ENCODE results near the gene PPARD.
"Not testable (repeated sequence)": the region's sequence is repeated elsewhere in the genome, so short reads cannot be mapped to it uniquely, and the experiment has no call there.

Gene PPARD

GRCh38 chr6:35304299-35304698 lies 38.1 kb upstream of the PPARD start:
- 86% methylated on average over 1 of the region's 1 CpG for WGBS
- no peak overlapping the region for H2BK5ac ChIP-seq (ENCODE audit: low read depth, low read length, poor library complexity, severe bottlenecking)
- no peak overlapping the region for H3K9ac ChIP-seq (ENCODE audit: low read length)
- no peak overlapping the region for H3K14ac ChIP-seq (ENCODE audit: low read length in 2 of 2)
- no peak overlapping the region for H3K4me3 ChIP-seq (ENCODE audit: insufficient read depth in 1 of 2, low read depth in 1 of 2, low read length in 2 of 2)
- no peak overlapping the region for H2AFZ ChIP-seq (ENCODE audit: low read depth, low read length)
- H4K91ac ChIP-seq (ENCODE audit: low read length), result no peak overlapping the region
- H3K4me2 ChIP-seq (ENCODE audit: low read length, poor library complexity, severe bottlenecking), result no peak overlapping the region
- no peak overlapping the region for H3K4ac ChIP-seq (ENCODE audit: low read depth in 1 of 2, low read length in 2 of 2)
- H2BK120ac ChIP-seq (ENCODE audit: low read depth, low read length), result no peak overlapping the region
- DNase-seq, result peak; percentile 32
- no peaks in the 10 kb centered on the region for H3K36me3 ChIP-seq (ENCODE audit: control insufficient read depth in 1 of 2, insufficient read depth in 2 of 2, low read depth in 1 of 2, low read length in 2 of 2)
- H3K27me3 ChIP-seq (ENCODE audit: control insufficient read depth in 1 of 2, insufficient read depth in 1 of 2, low read length in 2 of 2), result peaks cover 0 to 13% of the 10 kb centered on the region in 2 experiments
- H2AK5ac ChIP-seq (ENCODE audit: low read length, severe bottlenecking), result no peak overlapping the region
- no peak overlapping the region for H2BK15ac ChIP-seq (ENCODE audit: low read depth, poor library complexity, severe bottlenecking)
- H3K4me1 ChIP-seq (ENCODE audit: control insufficient read depth, insufficient read depth, low read depth, low read length), result peaks cover 5% of the 10 kb centered on the region
- no peak overlapping the region for H4K8ac ChIP-seq (ENCODE audit: low read length)
- no peak overlapping the region for H3K27ac ChIP-seq (ENCODE audit: low read length, poor library complexity, severe bottlenecking)
- no peaks in the 10 kb centered on the region for H3K79me1 ChIP-seq (replicated peaks; ENCODE audit: low read length, poor library complexity, severe bottlenecking)
- H3K9me3 ChIP-seq (ENCODE audit: control insufficient read depth, low read length), result no peaks in the 10 kb centered on the region
- no peak overlapping the region for H2BK12ac ChIP-seq (ENCODE audit: low read length in 2 of 2)
- H3K23ac ChIP-seq (ENCODE audit: low read length in 2 of 2), result no peak overlapping the region
- peak overlapping the region in 1 of 2 experiments; percentile 23 for H3K18ac ChIP-seq (ENCODE audit: low read depth in 1 of 2, low read length in 2 of 2)

GRCh38 chr6:35305117-35305516 lies 37.2 kb upstream of the PPARD start:
- no peak overlapping the region for H3K4ac ChIP-seq (ENCODE audit: low read depth in 1 of 2, low read length in 2 of 2)
- H4K8ac ChIP-seq (ENCODE audit: low read length), result no peak overlapping the region
- H3K27ac ChIP-seq (ENCODE audit: low read length, poor library complexity, severe bottlenecking), result no peak overlapping the region
- 87% methylated on average over 7 of the region's 8 CpGs for WGBS
- H3K27me3 ChIP-seq (ENCODE audit: control insufficient read depth in 1 of 2, insufficient read depth in 1 of 2, low read length in 2 of 2), result peaks cover 2 to 21% of the 10 kb centered on the region in 2 experiments
- no peak overlapping the region for H4K91ac ChIP-seq (ENCODE audit: low read length)
- H2BK120ac ChIP-seq (ENCODE audit: low read depth, low read length), result no peak overlapping the region
- H2BK15ac ChIP-seq (ENCODE audit: low read depth, poor library complexity, severe bottlenecking), result no peak overlapping the region
- no peak overlapping the region for H3K4me3 ChIP-seq (ENCODE audit: insufficient read depth in 1 of 2, low read depth in 1 of 2, low read length in 2 of 2)
- no peak overlapping the region for H2BK12ac ChIP-seq (ENCODE audit: low read length in 2 of 2)
- H3K9ac ChIP-seq (ENCODE audit: low read length), result no peak overlapping the region
- no peak overlapping the region for H3K18ac ChIP-seq (ENCODE audit: low read depth in 1 of 2, low read length in 2 of 2)
- H3K9me3 ChIP-seq (ENCODE audit: control insufficient read depth, low read length), result no peaks in the 10 kb centered on the region
- H3K14ac ChIP-seq (ENCODE audit: low read length in 2 of 2), result no peak overlapping the region
- H2BK5ac ChIP-seq (ENCODE audit: low read depth, low read length, poor library complexity, severe bottlenecking), result no peak overlapping the region
- no peaks in the 10 kb centered on the region for H3K79me1 ChIP-seq (replicated peaks; ENCODE audit: low read length, poor library complexity, severe bottlenecking)
- H3K36me3 ChIP-seq (ENCODE audit: control insufficient read depth in 1 of 2, insufficient read depth in 2 of 2, low read depth in 1 of 2, low read length in 2 of 2), result no peaks in the 10 kb centered on the region
- H2AK5ac ChIP-seq (ENCODE audit: low read length, severe bottlenecking), result no peak overlapping the region
- DNase-seq, result no peak
- no peak overlapping the region for H3K23ac ChIP-seq (ENCODE audit: low read length in 2 of 2)
- H2AFZ ChIP-seq (ENCODE audit: low read depth, low read length), result no peak overlapping the region
- peaks cover 5% of the 10 kb centered on the region for H3K4me1 ChIP-seq (ENCODE audit: control insufficient read depth, insufficient read depth, low read depth, low read length)
- no peak overlapping the region for H3K4me2 ChIP-seq (ENCODE audit: low read length, poor library complexity, severe bottlenecking)

GRCh38 chr6:35307138-35307537 lies 35.2 kb upstream of the PPARD start:
- H2AFZ ChIP-seq (ENCODE audit: low read depth, low read length); DNase-seq; H3K4me2 ChIP-seq (ENCODE audit: low read length, poor library complexity, severe bottlenecking); H3K4ac ChIP-seq (ENCODE audit: low read depth in 1 of 2, low read length in 2 of 2); H3K14ac ChIP-seq (ENCODE audit: low read length in 2 of 2); H3K36me3 ChIP-seq (ENCODE audit: control insufficient read depth in 1 of 2, insufficient read depth in 2 of 2, low read depth in 1 of 2, low read length in 2 of 2); H2AK5ac ChIP-seq (ENCODE audit: low read length, severe bottlenecking); H2BK12ac ChIP-seq (ENCODE audit: low read length in 2 of 2); H3K9ac ChIP-seq (ENCODE audit: low read length); H4K8ac ChIP-seq (ENCODE audit: low read length); H4K91ac ChIP-seq (ENCODE audit: low read length); H3K9me3 ChIP-seq (ENCODE audit: control insufficient read depth, low read length); H3K27ac ChIP-seq (ENCODE audit: low read length, poor library complexity, severe bottlenecking); H2BK15ac ChIP-seq (ENCODE audit: low read depth, poor library complexity, severe bottlenecking); H3K4me1 ChIP-seq (ENCODE audit: control insufficient read depth, insufficient read depth, low read depth, low read length); H3K18ac ChIP-seq (ENCODE audit: low read depth in 1 of 2, low read length in 2 of 2); H3K23ac ChIP-seq (ENCODE audit: low read length in 2 of 2); H2BK120ac ChIP-seq (ENCODE audit: low read depth, low read length); H2BK5ac ChIP-seq (ENCODE audit: low read depth, low read length, poor library complexity, severe bottlenecking); H3K79me1 ChIP-seq (replicated peaks; ENCODE audit: low read length, poor library complexity, severe bottlenecking); H3K4me3 ChIP-seq (ENCODE audit: insufficient read depth in 1 of 2, low read depth in 1 of 2, low read length in 2 of 2): not testable (repeated sequence)
- H3K27me3 ChIP-seq (ENCODE audit: control insufficient read depth in 1 of 2, insufficient read depth in 1 of 2, low read length in 2 of 2), result peaks cover 3 to 40% of the 10 kb centered on the region in 2 experiments
- WGBS, result 95% methylated on average over 15 of the region's 15 CpGs

GRCh38 chr6:35308543-35308942 lies 33.8 kb upstream of the PPARD start:
- H2BK15ac ChIP-seq (ENCODE audit: low read depth, poor library complexity, severe bottlenecking); H3K9ac ChIP-seq (ENCODE audit: low read length); H4K91ac ChIP-seq (ENCODE audit: low read length); H3K18ac ChIP-seq (ENCODE audit: low read depth in 1 of 2, low read length in 2 of 2); H3K27ac ChIP-seq (ENCODE audit: low read length, poor library complexity, severe bottlenecking); H2BK5ac ChIP-seq (ENCODE audit: low read depth, low read length, poor library complexity, severe bottlenecking); H3K36me3 ChIP-seq (ENCODE audit: control insufficient read depth in 1 of 2, insufficient read depth in 2 of 2, low read depth in 1 of 2, low read length in 2 of 2); H3K4ac ChIP-seq (ENCODE audit: low read depth in 1 of 2, low read length in 2 of 2); H4K8ac ChIP-seq (ENCODE audit: low read length); H3K4me3 ChIP-seq (ENCODE audit: insufficient read depth in 1 of 2, low read depth in 1 of 2, low read length in 2 of 2); H3K14ac ChIP-seq (ENCODE audit: low read length in 2 of 2); DNase-seq; H3K9me3 ChIP-seq (ENCODE audit: control insufficient read depth, low read length); H2BK12ac ChIP-seq (ENCODE audit: low read length in 2 of 2); H2AK5ac ChIP-seq (ENCODE audit: low read length, severe bottlenecking); H3K4me2 ChIP-seq (ENCODE audit: low read length, poor library complexity, severe bottlenecking); H3K79me1 ChIP-seq (replicated peaks; ENCODE audit: low read length, poor library complexity, severe bottlenecking); H2AFZ ChIP-seq (ENCODE audit: low read depth, low read length); H3K23ac ChIP-seq (ENCODE audit: low read length in 2 of 2); H2BK120ac ChIP-seq (ENCODE audit: low read depth, low read length); H3K4me1 ChIP-seq (ENCODE audit: control insufficient read depth, insufficient read depth, low read depth, low read length): not testable (repeated sequence)
- peaks cover 3 to 46% of the 10 kb centered on the region in 2 experiments for H3K27me3 ChIP-seq (ENCODE audit: control insufficient read depth in 1 of 2, insufficient read depth in 1 of 2, low read length in 2 of 2)
- no CpG with 5 or more reads among the region's 2 CpGs for WGBS
